CD14-positive monocyte (primary cell): Measurements from ENCODE around the gene CAPZA1. TPM values are rescaled to one million over a fixed set of nuclear protein-coding genes. Genes with fewer than 3 reads are reported as not detected.
A peak's percentile ranks its signal among the peaks of the same experiment; 100 is the strongest.

Source experiments
- DNase-seq, 3 donors: peaks; one replicate each; pipeline ENCODE4 v3.0.0-alpha.2; 2011 to 2022
- H2AFZ ChIP-seq: 2 replicates; pipeline ENCODE4 v1.6.0; 2012; ENCODE audit warnings: mild to moderate bottlenecking, low read depth, low read length, inconsistent platforms; ENCODE audit not compliant: insufficient read depth, poor library complexity, severe bottlenecking
- H3K27ac ChIP-seq, 2 donors: 1 replicate in 1 of 2; 2 replicates in 1 of 2; pipeline ENCODE4 v1.5.1; 2012 to 2013; ENCODE audit warnings: low read length in 2 of 2, control low read depth in 1 of 2, inconsistent platforms in 1 of 2, low read depth in 1 of 2, mild to moderate bottlenecking in 1 of 2
- H3K27me3 ChIP-seq, 2 donors: one replicate each; pipeline versions ENCODE4 v1.6.0 to v1.6.1; 2011 to 2013; ENCODE audit warnings: low read length in 2 of 2; ENCODE audit not compliant: control insufficient read depth in 2 of 2, insufficient read depth in 2 of 2
- H3K36me3 ChIP-seq, 2 donors: replicated peaks in 1 of 2; 1 replicate in 1 of 2; 2 replicates in 1 of 2; pipeline versions ENCODE4 v1.5.1 to v1.6.1; 2012 to 2013; ENCODE audit warnings: low read length in 2 of 2, control low read depth in 1 of 2, inconsistent platforms in 1 of 2, mild to moderate bottlenecking in 1 of 2; ENCODE audit not compliant: insufficient read depth in 2 of 2, control insufficient read depth in 1 of 2
- H3K4me1 ChIP-seq, 2 donors: 1 replicate in 1 of 2; 2 replicates in 1 of 2; pipeline versions ENCODE4 v1.5.1 to v1.6.1; 2012 to 2013; ENCODE audit warnings: low read length in 2 of 2, control low read depth in 1 of 2, inconsistent platforms in 1 of 2, mild to moderate bottlenecking in 1 of 2, moderate library complexity in 1 of 2; ENCODE audit not compliant: insufficient read depth in 2 of 2, control insufficient read depth in 1 of 2
- H3K4me2 ChIP-seq: replicated peaks from 2 replicates; pipeline ENCODE3; 2012; ENCODE audit warnings: low read length, moderate library complexity, mild to moderate bottlenecking; ENCODE audit not compliant: poor library complexity, severe bottlenecking; ENCODE audit errors: extremely low read depth
- H3K4me3 ChIP-seq, 3 experiments: fragments of 200-600 bp in 1 of 3; sonication (generic) in 1 of 3; replicated peaks in 1 of 3; 1 replicate in 2 of 3; 2 replicates in 1 of 3; pipeline ENCODE4 v1.5.1; 2011 to 2013; ENCODE audit warnings: low read length in 3 of 3, mild to moderate bottlenecking in 3 of 3, control low read depth in 2 of 3, low read depth in 2 of 3, inconsistent platforms in 1 of 3, moderate library complexity in 1 of 3
- H3K79me2 ChIP-seq: 2 replicates; pipeline ENCODE4 v1.6.0; 2012; ENCODE audit warnings: mild to moderate bottlenecking, control low read depth, inconsistent platforms, low read length, moderate library complexity; ENCODE audit not compliant: insufficient read depth
- H3K9ac ChIP-seq: 2 replicates; pipeline ENCODE4 v1.6.0; 2017; ENCODE audit warnings: low read length, mild to moderate bottlenecking; ENCODE audit not compliant: insufficient read depth, poor library complexity, severe bottlenecking
- H3K9me3 ChIP-seq, 2 donors: replicated peaks in 1 of 2; 1 replicate in 1 of 2; 2 replicates in 1 of 2; pipeline versions ENCODE4 v1.5.1 to v1.6.1; 2012 to 2013; ENCODE audit warnings: low read length in 2 of 2, control low read depth in 1 of 2; ENCODE audit not compliant: control insufficient read depth in 1 of 2, insufficient read depth in 1 of 2
- H4K20me1 ChIP-seq: 2 replicates; pipeline ENCODE4 v1.6.0; 2012; ENCODE audit warnings: mild to moderate bottlenecking, low read length, control low read depth, moderate library complexity; ENCODE audit not compliant: insufficient read depth
- H3K27ac Mint-ChIP-seq, 7 donors: one replicate each; pipeline ENCODE4 v1.8.0; 2020; ENCODE audit warnings: mild to moderate bottlenecking in 7 of 7, mixed read lengths in 7 of 7, moderate library complexity in 6 of 7, inconsistent platforms in 2 of 7
- H3K27me3 Mint-ChIP-seq, 3 donors: one replicate each; pipeline ENCODE4 v1.8.0; 2021 to 2022; ENCODE audit warnings: low read depth in 3 of 3, mild to moderate bottlenecking in 3 of 3, mixed read lengths in 3 of 3, moderate library complexity in 3 of 3, inconsistent platforms in 1 of 3
- H3K36me3 Mint-ChIP-seq, 2 donors: one replicate each; pipeline ENCODE4 v1.8.0; 2020; ENCODE audit warnings: mixed read lengths in 2 of 2, inconsistent platforms in 1 of 2, mild to moderate bottlenecking in 1 of 2
- H3K4me1 Mint-ChIP-seq: one replicate; pipeline ENCODE4 v1.8.0; 2020; ENCODE audit warnings: mild to moderate bottlenecking, mixed read lengths
- H3K4me3 Mint-ChIP-seq, 2 donors: one replicate each; pipeline ENCODE4 v1.8.0; 2020; ENCODE audit warnings: mild to moderate bottlenecking in 2 of 2, mixed read lengths in 2 of 2, moderate library complexity in 1 of 2
- H3K9me3 Mint-ChIP-seq, 7 donors: one replicate each; pipeline ENCODE4 v1.8.0; 2020 to 2022; ENCODE audit warnings: mixed read lengths in 7 of 7, mild to moderate bottlenecking in 6 of 7, moderate library complexity in 6 of 7, inconsistent platforms in 2 of 7
- WGBS: methylation state at CpG from one replicate; pipeline ENCODE4 v1.1.5; 2013; ENCODE audit warnings: missing lambda C conversion rate; ENCODE audit not compliant: insufficient coverage; 5-methylcytosine and 5-hydroxymethylcytosine counted together
- intact Hi-C, 2 donors: fragments of 100-400 bp; cut with micrococcal nuclease; formaldehyde crosslinking; loops; one replicate each; pipeline versions ENCODE4 v1.15.0 to v1.15.1; 2023
- polyA plus RNA-seq, 3 donors: library from polyadenylated mRNA; depleted of rRNA in 1 of 3; unstranded in 2 of 3; stranded (reverse) in 1 of 3; fragments of 300-500 nt in 2 of 3; fragments of >200 nt in 1 of 3; fragmentation: Illumina TruSeq in 2 of 3; gene quantifications; 1 replicate in 2 of 3; 2 replicates in 1 of 3; pipeline ENCODE4 v1.2.3, GENCODE V29; 2012 to 2021
- TF ChIP-seq, protein P1 (sequence below): fragments of 200-600 bp; IDR thresholded peaks from one replicate; pipeline ENCODE4 v1.8.0; 2022; ENCODE audit warnings: antibody characterized with exemption, mild to moderate bottlenecking

CAPZA1 gene
- polyA plus RNA-seq, 3 donors = 93.4 to 357 (median 339) TPM

DNA sequence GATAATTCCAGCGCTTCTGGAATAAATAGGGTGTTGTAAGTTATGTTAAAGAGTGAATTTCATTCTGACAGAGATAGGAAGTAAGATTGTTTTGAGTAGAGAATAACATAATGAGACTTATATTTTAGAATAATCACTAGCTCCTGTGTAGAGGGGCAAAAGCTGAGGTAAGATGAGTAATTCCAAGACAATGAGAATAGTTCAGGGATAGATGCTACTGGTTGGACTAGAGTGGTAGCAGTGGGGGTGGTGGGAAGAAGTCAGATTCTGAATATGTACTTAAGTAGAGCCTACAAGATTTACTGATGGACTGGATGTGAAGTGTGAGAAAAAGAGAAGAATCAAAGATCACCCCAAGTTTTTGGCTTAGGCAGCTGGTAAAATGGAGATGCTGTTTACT, 31.6 kb downstream of the CAPZA1 start:
- Mint-ChIP-seq H3K36me3 (peaks cover 66 to 79% of the 10 kb centered on the region in 2 donors), H3K27ac (peak overlapping the region in 2 of 7 donors; percentile 70 to 78), H3K9me3 (no peaks in the 10 kb centered on the region), H3K4me3 (no peak overlapping the region), H3K27me3 (no peaks in the 10 kb centered on the region), H3K4me1 (no peaks in the 10 kb centered on the region)
- DNase-seq = no peak
- intact Hi-C loops = no loop called here
- Histone ChIP-seq H3K4me1 (no peaks in the 10 kb centered on the region), H3K27me3 (no peaks in the 10 kb centered on the region), H3K4me3 (no peak overlapping the region), H2AFZ (no peak overlapping the region), H4K20me1 (peaks cover 98% of the 10 kb centered on the region), H3K27ac (no peak overlapping the region), H3K4me2 (no peak overlapping the region), H3K36me3 (peaks cover 81 to 100% of the 10 kb centered on the region in 2 donors), H3K79me2 (peaks cover 95% of the 10 kb centered on the region), H3K9ac (no peak overlapping the region), H3K9me3 (no peaks in the 10 kb centered on the region)
- TF ChIP-seq, protein P1, sequence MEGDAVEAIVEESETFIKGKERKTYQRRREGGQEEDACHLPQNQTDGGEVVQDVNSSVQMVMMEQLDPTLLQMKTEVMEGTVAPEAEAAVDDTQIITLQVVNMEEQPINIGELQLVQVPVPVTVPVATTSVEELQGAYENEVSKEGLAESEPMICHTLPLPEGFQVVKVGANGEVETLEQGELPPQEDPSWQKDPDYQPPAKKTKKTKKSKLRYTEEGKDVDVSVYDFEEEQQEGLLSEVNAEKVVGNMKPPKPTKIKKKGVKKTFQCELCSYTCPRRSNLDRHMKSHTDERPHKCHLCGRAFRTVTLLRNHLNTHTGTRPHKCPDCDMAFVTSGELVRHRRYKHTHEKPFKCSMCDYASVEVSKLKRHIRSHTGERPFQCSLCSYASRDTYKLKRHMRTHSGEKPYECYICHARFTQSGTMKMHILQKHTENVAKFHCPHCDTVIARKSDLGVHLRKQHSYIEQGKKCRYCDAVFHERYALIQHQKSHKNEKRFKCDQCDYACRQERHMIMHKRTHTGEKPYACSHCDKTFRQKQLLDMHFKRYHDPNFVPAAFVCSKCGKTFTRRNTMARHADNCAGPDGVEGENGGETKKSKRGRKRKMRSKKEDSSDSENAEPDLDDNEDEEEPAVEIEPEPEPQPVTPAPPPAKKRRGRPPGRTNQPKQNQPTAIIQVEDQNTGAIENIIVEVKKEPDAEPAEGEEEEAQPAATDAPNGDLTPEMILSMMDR = no peak
- no CpG with 5 or more reads among the region's 1 CpG for WGBS

DNA sequence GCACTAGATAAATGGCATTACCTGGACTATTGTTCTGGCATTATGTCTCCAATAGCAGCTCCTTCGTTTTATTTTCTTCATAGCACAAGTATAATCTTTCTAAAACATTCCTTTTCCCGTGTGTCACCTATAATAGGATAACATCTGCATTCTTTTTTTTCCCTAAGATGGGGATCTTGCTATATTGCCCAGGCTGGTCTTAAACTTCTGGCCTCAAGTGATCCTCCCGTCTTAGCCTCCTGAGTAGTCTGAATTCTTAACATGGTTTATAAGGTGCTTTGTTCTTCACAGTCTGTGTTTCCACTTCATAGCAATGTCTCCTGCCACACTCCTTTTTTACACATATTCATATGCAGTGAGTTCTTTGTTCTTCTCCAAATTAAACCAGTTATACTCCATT, 46.2 kb downstream of the CAPZA1 start:
- no peak overlapping the region for H2AFZ ChIP-seq
- no peaks in the 10 kb centered on the region for H3K9me3 ChIP-seq
- H3K27me3 ChIP-seq = no peaks in the 10 kb centered on the region
- TF ChIP-seq, protein P1 = no peak
- no peak overlapping the region for H3K4me3 ChIP-seq
- no peaks in the 10 kb centered on the region for H3K4me1 ChIP-seq
- H3K9ac ChIP-seq = no peak overlapping the region
- no peak for DNase-seq
- peak overlapping the region in 1 of 2 donors; percentile 8 for H3K27ac ChIP-seq
- H3K36me3 ChIP-seq = peaks cover 92 to 100% of the 10 kb centered on the region in 2 donors
- H3K4me1 Mint-ChIP-seq = peaks cover 9% of the 10 kb centered on the region
- H3K27me3 Mint-ChIP-seq = no peaks in the 10 kb centered on the region
- peak overlapping the region in 1 of 7 donors; percentile 22 for H3K27ac Mint-ChIP-seq
- H4K20me1 ChIP-seq = peaks cover 93% of the 10 kb centered on the region
- H3K4me3 Mint-ChIP-seq = no peak overlapping the region
- intact Hi-C loops = no loop called here
- peaks cover 0 to 2% (median 0%) of the 10 kb centered on the region in 7 donors for H3K9me3 Mint-ChIP-seq
- peaks cover 85 to 95% of the 10 kb centered on the region in 2 donors for H3K36me3 Mint-ChIP-seq
- no peaks in the 10 kb centered on the region for H3K79me2 ChIP-seq
- H3K4me2 ChIP-seq = no peak overlapping the region
- no CpG with 5 or more reads among the region's 3 CpGs for WGBS
